HepG2 (cell line): ENCODE results near the gene VCAN. TPM values are rescaled to one million over a fixed set of nuclear protein-coding genes. Genes with fewer than 3 reads are reported as not detected.

Source experiments
- ARNT2 ChIP-seq: sonication (generic); formaldehyde crosslinking; IDR thresholded peaks from 2 replicates; pipeline ENCODE4 v1.8.0; 2022; ENCODE audit warnings: mild to moderate bottlenecking, low read depth, missing genetic modification reagents, moderate library complexity
- BHLHE40 ChIP-seq: IDR thresholded peaks from 2 replicates; pipeline ENCODE4 v1.6.1; 2011; ENCODE audit warnings: low read length, improper control_type of control experiment
- CBX5 ChIP-seq: sonication (generic); formaldehyde crosslinking; IDR thresholded peaks from 2 replicates; pipeline ENCODE4 v1.4.0; 2020; ENCODE audit warnings: missing genetic modification reagents, borderline replicate concordance
- FOXM1 ChIP-seq: sonication (generic); formaldehyde crosslinking; IDR thresholded peaks from 2 replicates; pipeline ENCODE4 v1.5.0; 2020; ENCODE audit warnings: missing genetic modification reagents
- HNRNPH1 ChIP-seq: fragments of 200-400 bp; formaldehyde crosslinking; optimal IDR thresholded peaks from 2 replicates; pipeline ENCODE3; 2017; ENCODE audit warnings: mild to moderate bottlenecking, low read depth, low read length
- JUN ChIP-seq: sonication (generic); formaldehyde crosslinking; IDR thresholded peaks from 2 replicates; pipeline ENCODE4 v1.4.0; 2020; ENCODE audit warnings: mild to moderate bottlenecking, missing genetic modification reagents
- KDM5A ChIP-seq: fragments of 200-600 bp; sonication (generic); IDR thresholded peaks from 2 replicates; pipeline ENCODE4 v1.7.0; 2018; ENCODE audit warnings: antibody characterized with exemption, mild to moderate bottlenecking, low read length, borderline replicate concordance
- NCOA5 ChIP-seq: sonication (generic); formaldehyde crosslinking; IDR thresholded peaks from 2 replicates; pipeline ENCODE4 v1.4.0; 2020; ENCODE audit warnings: missing genetic modification reagents
- NFIC ChIP-seq: IDR thresholded peaks from 2 replicates; pipeline ENCODE4 v1.6.1; 2012; ENCODE audit warnings: mild to moderate bottlenecking, low read length, inconsistent platforms
- NR2F2 ChIP-seq: IDR thresholded peaks from 2 replicates; pipeline ENCODE4 v1.6.1; 2012; ENCODE audit warnings: low read depth, inconsistent platforms, borderline replicate concordance
- TBL1XR1 ChIP-seq: fragments of 150-350 bp; IDR thresholded peaks from 2 replicates; pipeline ENCODE4 v1.6.1; 2014; ENCODE audit warnings: borderline replicate concordance, low read length; ENCODE audit not compliant: partially characterized antibody
- WIZ ChIP-seq: sonication (generic); formaldehyde crosslinking; IDR thresholded peaks from 2 replicates; pipeline ENCODE4 v1.5.1; 2020; ENCODE audit warnings: mild to moderate bottlenecking, missing genetic modification reagents
- YEATS2 ChIP-seq: sonication (generic); formaldehyde crosslinking; IDR thresholded peaks from 2 replicates; pipeline ENCODE4 v1.4.0; 2020; ENCODE audit warnings: missing genetic modification reagents, borderline replicate concordance
- ZBTB8A ChIP-seq: sonication (generic); formaldehyde crosslinking; IDR thresholded peaks from 2 replicates; pipeline ENCODE4 v1.4.0; 2020; ENCODE audit warnings: mild to moderate bottlenecking, low read depth, missing genetic modification reagents, borderline replicate concordance
- ZC3H13 ChIP-seq: sonication (generic); formaldehyde crosslinking; IDR thresholded peaks from 2 replicates; pipeline ENCODE4 v1.8.1; 2023; ENCODE audit warnings: mild to moderate bottlenecking, missing genetic modification reagents, moderate library complexity
- ZNF136 ChIP-seq: sonication (generic); formaldehyde crosslinking; IDR thresholded peaks from 2 replicates; pipeline ENCODE4 v1.8.1; 2022; ENCODE audit warnings: low read depth, mild to moderate bottlenecking, moderate library complexity, missing genetic modification reagents
- ZNF3 ChIP-seq: IDR thresholded peaks from 2 replicates; pipeline ENCODE4 v1.7.0; 2017; ENCODE audit warnings: inconsistent platforms
- ZNF430 ChIP-seq: sonication (generic); formaldehyde crosslinking; IDR thresholded peaks from 2 replicates; pipeline ENCODE4 v1.9.0; 2021; ENCODE audit warnings: mild to moderate bottlenecking, missing genetic modification reagents
- ZNF468 ChIP-seq: sonication (generic); formaldehyde crosslinking; IDR thresholded peaks from 2 replicates; pipeline ENCODE4 v1.8.0; 2022; ENCODE audit warnings: mild to moderate bottlenecking, moderate library complexity, missing genetic modification reagents
- ZNF570 ChIP-seq: sonication (generic); formaldehyde crosslinking; IDR thresholded peaks from 2 replicates; pipeline ENCODE4 v1.4.0; 2020; ENCODE audit warnings: mild to moderate bottlenecking, missing genetic modification reagents, borderline replicate concordance
- ZNF709 ChIP-seq: sonication (generic); formaldehyde crosslinking; IDR thresholded peaks from 2 replicates; pipeline ENCODE4 v1.5.0; 2020; ENCODE audit warnings: mild to moderate bottlenecking, missing genetic modification reagents
- ZNF841 ChIP-seq: sonication (generic); formaldehyde crosslinking; IDR thresholded peaks from 2 replicates; pipeline ENCODE4 v1.8.1; 2023; ENCODE audit warnings: missing genetic modification reagents, borderline replicate concordance
- ZSCAN21 ChIP-seq: sonication (generic); formaldehyde crosslinking; IDR thresholded peaks from 2 replicates; pipeline ENCODE4 v1.8.0; 2022; ENCODE audit warnings: mild to moderate bottlenecking, missing genetic modification reagents, moderate library complexity, borderline replicate concordance
- polyA plus RNA-seq, 8 experiments: library from polyadenylated mRNA; depleted of rRNA in 3 of 8; stranded (reverse) in 7 of 8; unstranded in 1 of 8; fragments of >200 nt; fragmentation: Illumina TruSeq in 4 of 8; extraction: Trizol in 4 of 8; gene quantifications; 2 replicates each; pipeline versions ENCODE4 v1.2.1 to v1.2.3, GENCODE V29; 2011 to 2016; ENCODE audit warnings: low read depth in 4 of 8, missing spikeins in 1 of 8, mixed read lengths in 1 of 8; ENCODE audit not compliant: insufficient read depth in 1 of 8
- total RNA-seq, 5 experiments: library from RNA; depleted of rRNA; stranded (reverse); fragments of >200 nt; fragmentation: Illumina TruSeq; extraction: Trizol; gene quantifications; 2 replicates each; pipeline ENCODE4 v1.2.3, GENCODE V29; 2016; ENCODE audit warnings: low read depth in 1 of 5
- TF ChIP-seq, protein P1 (sequence below), 2 experiments: sonication (generic) in 1 of 2; formaldehyde crosslinking in 1 of 2; IDR thresholded peaks; 2 replicates each; pipeline versions ENCODE4 v1.5.1 to v1.6.1; 2011 to 2020; ENCODE audit warnings: borderline replicate concordance in 1 of 2, low read depth in 1 of 2, low read length in 1 of 2, mild to moderate bottlenecking in 1 of 2, missing genetic modification reagents in 1 of 2, moderate library complexity in 1 of 2
- TF ChIP-seq, protein P2 (sequence below): sonication (generic); formaldehyde crosslinking; IDR thresholded peaks from 2 replicates; pipeline ENCODE4 v1.4.0; 2020; ENCODE audit warnings: missing genetic modification reagents, borderline replicate concordance
- TF ChIP-seq, protein P3 (sequence below): sonication (generic); formaldehyde crosslinking; IDR thresholded peaks from 2 replicates; pipeline ENCODE4 v1.8.0; 2022; ENCODE audit warnings: mild to moderate bottlenecking, missing genetic modification reagents, borderline replicate concordance

VCAN gene
- total and polyA plus RNA-seq, 2 of the 13 experiments (the other 11 are each of a cell fraction or from before 2014, with no cell fraction given), result 1.2 to 3.5 TPM

DNA sequence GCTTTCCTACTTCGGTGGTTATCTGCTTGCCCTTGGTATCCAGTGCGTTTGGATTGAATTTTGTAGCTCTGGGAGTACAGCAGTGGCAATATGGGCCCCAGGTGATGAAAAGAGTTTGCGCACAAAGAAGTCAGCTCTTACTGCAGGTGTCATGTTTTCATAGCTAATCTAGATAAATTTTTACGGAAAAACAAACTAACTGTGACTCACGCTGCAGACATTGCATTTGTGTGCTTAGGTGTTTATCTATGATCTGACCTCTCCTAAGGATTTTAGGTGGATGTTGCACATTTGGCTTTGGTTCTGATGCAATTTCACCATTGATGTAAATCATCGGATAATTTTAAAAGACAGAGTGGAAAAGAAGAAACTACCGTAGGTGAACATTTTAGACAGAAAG lies 92.1 kb downstream of the VCAN start (continued):
- TF ChIP-seq, protein P1, sequence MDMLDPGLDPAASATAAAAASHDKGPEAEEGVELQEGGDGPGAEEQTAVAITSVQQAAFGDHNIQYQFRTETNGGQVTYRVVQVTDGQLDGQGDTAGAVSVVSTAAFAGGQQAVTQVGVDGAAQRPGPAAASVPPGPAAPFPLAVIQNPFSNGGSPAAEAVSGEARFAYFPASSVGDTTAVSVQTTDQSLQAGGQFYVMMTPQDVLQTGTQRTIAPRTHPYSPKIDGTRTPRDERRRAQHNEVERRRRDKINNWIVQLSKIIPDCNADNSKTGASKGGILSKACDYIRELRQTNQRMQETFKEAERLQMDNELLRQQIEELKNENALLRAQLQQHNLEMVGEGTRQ (IDR thresholded peaks at IDR 0.05; ENCODE audit: low read depth, low read length), result no peak
- TF ChIP-seq, protein P1 (CRISPR knock-in tag; IDR thresholded peaks at IDR 0.05; ENCODE audit: borderline replicate concordance), result no peak
- TF ChIP-seq ZNF468 (CRISPR knock-in tag) (no peak), NR2F2 (peak; percentile 72), ZNF841 (CRISPR knock-in tag) (no peak), JUN (CRISPR knock-in tag) (no peak), ZC3H13 (no peak), NFIC (no peak; the same call in 1 of the 2 replicates), NCOA5 (no peak), ZNF430 (no peak), BHLHE40 (no peak), ZNF136 (CRISPR knock-in tag) (no peak), ZNF570 (no peak), CBX5 (CRISPR knock-in tag) (no peak), TBL1XR1 (peak; percentile 51), FOXM1 (CRISPR knock-in tag) (no peak), WIZ (CRISPR knock-in tag) (no peak), YEATS2 (CRISPR knock-in tag) (no peak), ARNT2 (0 out of 2 replicates have a peak, but pooled peaks have one; percentile 19), KDM5A (no peak), ZNF3 (CRISPR knock-in tag) (no peak), ZNF709 (no peak), HNRNPH1 (no peak), ZSCAN21 (CRISPR knock-in tag) (no peak), ZBTB8A (no peak)
- TF ChIP-seq, protein P2, sequence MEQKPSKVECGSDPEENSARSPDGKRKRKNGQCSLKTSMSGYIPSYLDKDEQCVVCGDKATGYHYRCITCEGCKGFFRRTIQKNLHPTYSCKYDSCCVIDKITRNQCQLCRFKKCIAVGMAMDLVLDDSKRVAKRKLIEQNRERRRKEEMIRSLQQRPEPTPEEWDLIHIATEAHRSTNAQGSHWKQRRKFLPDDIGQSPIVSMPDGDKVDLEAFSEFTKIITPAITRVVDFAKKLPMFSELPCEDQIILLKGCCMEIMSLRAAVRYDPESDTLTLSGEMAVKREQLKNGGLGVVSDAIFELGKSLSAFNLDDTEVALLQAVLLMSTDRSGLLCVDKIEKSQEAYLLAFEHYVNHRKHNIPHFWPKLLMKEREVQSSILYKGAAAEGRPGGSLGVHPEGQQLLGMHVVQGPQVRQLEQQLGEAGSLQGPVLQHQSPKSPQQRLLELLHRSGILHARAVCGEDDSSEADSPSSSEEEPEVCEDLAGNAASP (CRISPR knock-in tag), result peak; percentile 88
- TF ChIP-seq, protein P3, sequence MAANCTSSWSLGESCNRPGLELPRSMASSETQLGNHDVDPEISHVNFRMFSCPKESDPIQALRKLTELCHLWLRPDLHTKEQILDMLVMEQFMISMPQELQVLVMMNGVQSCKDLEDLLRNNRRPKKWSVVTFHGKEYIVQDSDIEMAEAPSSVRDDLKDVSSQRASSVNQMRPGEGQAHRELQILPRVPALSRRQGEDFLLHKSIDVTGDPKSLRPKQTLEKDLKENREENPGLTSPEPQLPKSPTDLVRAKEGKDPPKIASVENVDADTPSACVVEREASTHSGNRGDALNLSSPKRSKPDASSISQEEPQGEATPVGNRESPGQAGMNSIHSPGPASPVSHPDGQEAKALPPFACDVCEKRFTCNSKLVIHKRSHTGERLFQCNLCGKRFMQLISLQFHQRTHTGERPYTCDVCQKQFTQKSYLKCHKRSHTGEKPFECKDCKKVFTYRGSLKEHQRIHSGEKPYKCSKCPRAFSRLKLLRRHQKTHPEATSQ, result no peak
